ENCODE measurements around the gene FGD4.
"Not testable (repeated sequence)": the region's sequence is repeated elsewhere in the genome, so short reads cannot be mapped to it uniquely, and the experiment has no call there.

The FGD4 gene

GRCh38 chr12:32508626-32509025, 109.3 kb downstream of the FGD4 start:
- TF ChIP-seq REST (IDR thresholded peaks at IDR 0.05; ENCODE audit: insufficient replicate concordance, low read depth) (no peak), POLR2AphosphoS5 (IDR thresholded peaks at IDR 0.05; ENCODE audit: low read depth) (no peak), GABPA (IDR thresholded peaks at IDR 0.05; ENCODE audit: low read depth) (no peak), CTCF (IDR thresholded peaks at IDR 0.05; ENCODE audit: insufficient read depth, low read length) (no peak), SPI1 (IDR thresholded peaks at IDR 0.05; ENCODE audit: borderline replicate concordance, low read depth) (no peak)
- no peaks in the 10 kb centered on the region for H3K27me3 ChIP-seq (ENCODE audit: insufficient read depth, poor library complexity, severe bottlenecking)
- H3K27ac ChIP-seq (replicated peaks) = no peak overlapping the region
- H3K4me3 ChIP-seq (replicated peaks; ENCODE audit: insufficient read depth, low read length) = no peak overlapping the region
- no peak for DNase-seq (ENCODE audit: low read depth in 1 of 2, low spot score in 1 of 2)

DNA sequence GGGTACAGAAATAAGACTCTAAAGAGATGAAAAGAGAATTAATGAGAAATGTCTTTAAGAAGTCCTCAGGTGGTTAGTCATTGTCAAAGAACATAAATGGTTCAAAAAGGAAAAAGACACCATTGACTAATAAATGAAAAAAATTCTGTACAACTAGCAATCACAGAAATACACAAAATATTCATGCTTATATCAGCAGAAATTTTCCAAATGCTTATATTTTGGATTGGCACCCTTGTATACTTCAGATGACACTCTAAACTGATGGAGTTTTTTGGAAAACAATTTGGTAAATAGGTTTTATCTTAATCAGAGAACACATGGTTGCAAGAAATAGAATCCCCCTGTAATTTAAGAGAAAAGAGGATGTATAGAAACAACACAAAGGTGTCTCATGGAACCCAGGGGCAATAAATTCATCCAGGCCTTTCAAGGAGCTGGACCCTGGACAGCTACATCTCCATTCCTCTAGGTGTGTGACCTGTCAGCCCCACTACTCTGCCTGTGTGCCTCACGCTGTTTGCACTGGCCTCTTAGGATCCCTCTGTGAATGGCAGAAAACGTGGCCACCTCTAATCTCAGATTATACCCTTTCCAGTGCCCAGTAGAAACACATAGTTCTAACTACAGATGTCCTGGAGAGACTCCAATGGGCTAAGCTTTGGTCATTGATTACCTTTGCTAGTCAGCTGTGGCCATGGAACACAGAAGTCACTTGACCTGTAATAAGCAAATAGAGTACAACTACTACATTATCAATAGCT, 110.2 kb downstream of the FGD4 start:
- no peak for TF ChIP-seq CTCF (IDR thresholded peaks at IDR 0.05; ENCODE audit: insufficient read depth, low read length)
- no peak for TF ChIP-seq POLR2AphosphoS5 (IDR thresholded peaks at IDR 0.05; ENCODE audit: low read depth)
- TF ChIP-seq SPI1 (IDR thresholded peaks at IDR 0.05; ENCODE audit: borderline replicate concordance, low read depth) = no peak
- no peak for TF ChIP-seq GABPA (IDR thresholded peaks at IDR 0.05; ENCODE audit: low read depth)
- no peak for TF ChIP-seq REST (IDR thresholded peaks at IDR 0.05; ENCODE audit: insufficient replicate concordance, low read depth)
- DNase-seq (ENCODE audit: low read depth in 1 of 2, low spot score in 1 of 2) = no peak
- H3K27me3 ChIP-seq (ENCODE audit: insufficient read depth, poor library complexity, severe bottlenecking) = no peaks in the 10 kb centered on the region
- no peak overlapping the region for H3K4me3 ChIP-seq (replicated peaks; ENCODE audit: insufficient read depth, low read length)
- H3K27ac ChIP-seq (replicated peaks) = no peak overlapping the region

DNA sequence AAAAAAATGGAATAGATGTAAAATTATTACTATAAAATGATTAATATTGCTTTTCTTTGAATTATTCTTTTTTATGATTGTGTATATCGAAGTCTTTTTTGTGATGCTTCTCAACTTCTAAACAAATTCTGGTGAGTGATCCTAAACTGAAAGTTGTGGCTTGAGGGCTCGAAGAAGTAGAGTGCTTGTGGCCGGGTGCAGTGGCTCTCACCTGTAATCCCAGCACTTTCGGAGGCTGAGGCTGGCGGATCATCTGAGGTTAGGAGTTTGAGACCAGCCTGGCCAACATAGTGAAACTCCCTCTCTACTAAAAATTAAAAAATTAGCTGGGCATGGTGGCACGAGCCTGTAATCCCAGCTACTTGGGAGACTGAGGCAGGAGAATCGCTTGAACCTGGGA, 112.6 kb downstream of the FGD4 start:
- not testable (repeated sequence) for DNase-seq (ENCODE audit: low read depth in 1 of 2, low spot score in 1 of 2); H3K4me3 ChIP-seq (replicated peaks; ENCODE audit: insufficient read depth, low read length); H3K27ac ChIP-seq (replicated peaks); H3K27me3 ChIP-seq (ENCODE audit: insufficient read depth, poor library complexity, severe bottlenecking)

DNA sequence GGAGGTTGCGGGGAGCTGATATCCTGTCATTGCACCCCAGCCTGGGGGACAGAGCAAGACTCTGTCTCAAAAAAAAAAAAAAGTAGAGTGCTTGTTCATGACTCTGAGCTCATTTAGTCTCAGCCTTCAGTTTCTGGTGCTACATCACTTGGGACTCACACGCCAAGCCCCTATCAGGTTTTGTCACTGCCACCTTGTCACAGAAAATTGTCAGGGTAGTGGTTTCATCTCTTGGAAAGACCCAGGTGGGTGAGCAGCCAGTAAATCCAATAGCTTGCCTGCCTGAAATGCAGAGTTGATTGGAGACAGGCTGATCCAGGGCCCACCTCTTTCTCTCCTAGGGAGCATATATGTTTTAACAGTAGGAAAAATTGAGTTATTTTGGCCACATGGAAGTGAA, 113.0 kb downstream of the FGD4 start:
- Histone ChIP-seq H3K4me3 (replicated peaks; ENCODE audit: insufficient read depth, low read length) (no peak overlapping the region), H3K27me3 (ENCODE audit: insufficient read depth, poor library complexity, severe bottlenecking) (no peaks in the 10 kb centered on the region), H3K27ac (replicated peaks) (no peak overlapping the region)
- TF ChIP-seq GABPA (IDR thresholded peaks at IDR 0.05; ENCODE audit: low read depth) (no peak), REST (IDR thresholded peaks at IDR 0.05; ENCODE audit: insufficient replicate concordance, low read depth) (no peak), POLR2AphosphoS5 (IDR thresholded peaks at IDR 0.05; ENCODE audit: low read depth) (no peak), SPI1 (IDR thresholded peaks at IDR 0.05; ENCODE audit: borderline replicate concordance, low read depth) (no peak), CTCF (IDR thresholded peaks at IDR 0.05; ENCODE audit: insufficient read depth, low read length) (no peak)
- DNase-seq (ENCODE audit: low read depth in 1 of 2, low spot score in 1 of 2) = no peak

All from HL-60 (cell line).